Measurements from ENCODE around the gene CLCA1. TPM values are rescaled to one million over a fixed set of nuclear protein-coding genes. Genes with fewer than 3 reads are reported as not detected.

Gene CLCA1
- total RNA-seq, 2 experiments from 2014 or later: not detected

DNA sequence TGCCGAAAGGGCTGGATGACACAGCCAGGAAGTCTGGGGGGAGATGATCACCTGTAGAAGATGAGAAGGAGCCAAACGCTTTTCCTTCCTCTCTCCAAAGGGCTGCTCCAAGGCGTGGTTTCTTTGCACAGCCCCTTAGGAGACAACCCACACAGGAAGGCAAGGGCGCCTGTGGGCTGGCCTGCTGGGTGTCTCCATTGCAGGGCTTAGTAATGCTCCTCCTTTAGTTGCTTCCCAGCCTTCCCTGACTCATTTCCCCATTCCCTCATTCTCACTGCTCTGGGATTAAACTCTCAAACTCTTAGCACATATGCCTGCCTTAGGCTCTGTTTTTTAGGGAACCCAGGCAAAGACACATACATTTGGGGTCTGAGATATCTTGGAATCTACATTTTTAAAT, 1.7 kb upstream of the CLCA1 start:
- DNase-seq: no peak
- intact Hi-C loops (cut with micrococcal nuclease): no loop called here
- Mint-ChIP-seq H3K4me1 (ENCODE audit: low read depth) (no peaks in the 10 kb centered on the region), H3K9me3 (no peaks in the 10 kb centered on the region), H3K36me3 (ENCODE audit: low read depth) (no peaks in the 10 kb centered on the region), H3K4me3 (no peak overlapping the region), H3K27me3 (ENCODE audit: low read depth) (peaks cover 1% of the 10 kb centered on the region), H3K27ac (no peak overlapping the region)
- CTCF ChIA-PET: no interaction called here

- no peaks in the 10 kb centered on the region for H3K4me1 Mint-ChIP-seq (ENCODE audit: low read depth)
- no peak overlapping the region for H3K27ac Mint-ChIP-seq
- no peaks in the 10 kb centered on the region for H3K36me3 Mint-ChIP-seq (ENCODE audit: low read depth)
- intact Hi-C loops (cut with micrococcal nuclease): loop anchor here (10.0 kb wide), 1 partner anchor 214 kb away; no protein-coding TSS in a partner anchor
- no peak for DNase-seq
- peaks cover 1% of the 10 kb centered on the region for H3K27me3 Mint-ChIP-seq (ENCODE audit: low read depth)
- H3K9me3 Mint-ChIP-seq: no peaks in the 10 kb centered on the region
- no peak overlapping the region for H3K4me3 Mint-ChIP-seq
- CTCF ChIA-PET: interaction anchor here (0.9 kb wide), 1 partner anchor 25 kb away, joined by 3 read pairs; no protein-coding TSS in a partner anchor
Observed at GRCh38 chr1:86470859-86471258, 2.1 kb downstream of the CLCA1 start.

- Mint-ChIP-seq H3K9me3 (no peaks in the 10 kb centered on the region), H3K4me3 (no peak overlapping the region), H3K27me3 (ENCODE audit: low read depth) (peaks cover 1% of the 10 kb centered on the region), H3K4me1 (ENCODE audit: low read depth) (no peaks in the 10 kb centered on the region), H3K27ac (no peak overlapping the region), H3K36me3 (ENCODE audit: low read depth) (no peaks in the 10 kb centered on the region)
- no peak for DNase-seq
- intact Hi-C loops (cut with micrococcal nuclease): loop anchor here (10.0 kb wide), 1 partner anchor 214 kb away; no protein-coding TSS in a partner anchor
- CTCF ChIA-PET: no interaction called here
Observed at GRCh38 chr1:86471291-86471690, 2.6 kb downstream of the CLCA1 start.

DNA sequence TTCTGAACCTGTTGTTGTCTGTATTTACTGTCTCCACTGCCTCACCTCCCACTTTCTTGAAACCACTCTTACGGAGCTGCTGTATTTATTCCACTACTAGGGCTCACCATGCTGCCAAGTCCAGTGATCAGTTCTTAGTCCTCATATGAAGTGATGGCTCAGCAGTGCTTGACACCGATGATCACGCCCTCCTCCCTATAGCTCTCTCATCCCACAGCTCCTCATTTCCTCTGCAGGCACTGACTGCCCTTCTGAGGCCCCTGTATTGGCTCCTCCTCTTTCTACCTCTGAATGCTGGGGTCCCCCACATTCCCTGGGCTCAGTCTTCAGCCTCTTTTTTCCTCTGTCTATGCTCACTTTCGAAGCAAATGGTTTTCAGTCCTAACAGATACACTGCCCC, 3.4 kb downstream of the CLCA1 start:
- H3K27ac Mint-ChIP-seq: no peak overlapping the region
- intact Hi-C loops (cut with micrococcal nuclease): loop anchor here (10.0 kb wide), 1 partner anchor 213 kb away; no protein-coding TSS in a partner anchor
- CTCF ChIA-PET: interaction anchor here (0.6 to 1.9 kb wide), 5 partner anchors 10 to 178 kb away, joined by 3 to 11 read pairs (median 3); no protein-coding TSS in a partner anchor

GRCh38 chr1:86472767-86473166, 4.0 kb downstream of the CLCA1 start:
- no peaks in the 10 kb centered on the region for H3K36me3 Mint-ChIP-seq (ENCODE audit: low read depth)
- CTCF ChIA-PET: interaction anchor here (0.6 to 3.7 kb wide), 11 partner anchors 11 to 600 kb away, joined by 3 to 12 read pairs (median 4); no protein-coding TSS in a partner anchor
- intact Hi-C loops (cut with micrococcal nuclease): loop anchor here (10.0 kb wide), 1 partner anchor 212 kb away; no protein-coding TSS in a partner anchor
- DNase-seq: no peak
- H3K9me3 Mint-ChIP-seq: no peaks in the 10 kb centered on the region
- no peak overlapping the region for H3K4me3 Mint-ChIP-seq
- no peak overlapping the region for H3K27ac Mint-ChIP-seq
- no peaks in the 10 kb centered on the region for H3K4me1 Mint-ChIP-seq (ENCODE audit: low read depth)
- peaks cover 1% of the 10 kb centered on the region for H3K27me3 Mint-ChIP-seq (ENCODE audit: low read depth)

More for the DNA sequence above, 3.4 kb downstream of the CLCA1 start:
- Mint-ChIP-seq H3K9me3 (no peaks in the 10 kb centered on the region), H3K4me1 (ENCODE audit: low read depth) (no peaks in the 10 kb centered on the region), H3K4me3 (no peak overlapping the region), H3K27me3 (ENCODE audit: low read depth) (peaks cover 1% of the 10 kb centered on the region), H3K36me3 (ENCODE audit: low read depth) (no peaks in the 10 kb centered on the region)
- no peak for DNase-seq

- Mint-ChIP-seq H3K4me3 (no peak overlapping the region), H3K27me3 (ENCODE audit: low read depth) (no peaks in the 10 kb centered on the region), H3K36me3 (ENCODE audit: low read depth) (no peaks in the 10 kb centered on the region), H3K4me1 (ENCODE audit: low read depth) (no peaks in the 10 kb centered on the region), H3K27ac (no peak overlapping the region), H3K9me3 (no peaks in the 10 kb centered on the region)
- CTCF ChIA-PET: interaction anchor here (0.6 to 1.4 kb wide), 2 partner anchors 13 to 98 kb away, joined by 3 read pairs; no protein-coding TSS in a partner anchor
- intact Hi-C loops (cut with micrococcal nuclease): loop anchor here (10.0 kb wide), 1 partner anchor 208 kb away; no protein-coding TSS in a partner anchor
- no peak for DNase-seq
Observed at GRCh38 chr1:86477256-86477655, 8.5 kb downstream of the CLCA1 start.

DNA sequence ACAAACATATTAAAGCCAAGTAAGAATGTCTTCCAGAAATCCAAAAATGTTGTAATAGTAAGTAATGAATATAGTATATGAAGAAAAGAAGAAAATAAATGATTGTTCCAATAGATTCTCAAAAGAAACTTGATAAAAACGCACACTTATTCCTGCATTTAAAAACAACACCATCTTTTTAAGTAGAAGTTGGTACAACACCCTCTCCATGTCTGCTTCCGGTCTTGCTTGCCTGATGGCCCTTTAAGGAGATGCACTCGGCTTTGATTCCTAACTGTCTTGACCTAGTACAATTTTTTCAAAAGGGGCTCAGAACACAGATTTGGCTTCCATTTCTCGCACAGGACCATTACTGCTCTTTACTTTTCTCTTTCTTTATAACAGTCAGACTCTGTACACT, 9.0 kb downstream of the CLCA1 start:
- Mint-ChIP-seq H3K4me1 (ENCODE audit: low read depth) (no peaks in the 10 kb centered on the region), H3K36me3 (ENCODE audit: low read depth) (no peaks in the 10 kb centered on the region)
- CTCF ChIA-PET: interaction anchor here (1.4 kb wide), 1 partner anchor 98 kb away, joined by 3 read pairs; no protein-coding TSS in a partner anchor

DNA sequence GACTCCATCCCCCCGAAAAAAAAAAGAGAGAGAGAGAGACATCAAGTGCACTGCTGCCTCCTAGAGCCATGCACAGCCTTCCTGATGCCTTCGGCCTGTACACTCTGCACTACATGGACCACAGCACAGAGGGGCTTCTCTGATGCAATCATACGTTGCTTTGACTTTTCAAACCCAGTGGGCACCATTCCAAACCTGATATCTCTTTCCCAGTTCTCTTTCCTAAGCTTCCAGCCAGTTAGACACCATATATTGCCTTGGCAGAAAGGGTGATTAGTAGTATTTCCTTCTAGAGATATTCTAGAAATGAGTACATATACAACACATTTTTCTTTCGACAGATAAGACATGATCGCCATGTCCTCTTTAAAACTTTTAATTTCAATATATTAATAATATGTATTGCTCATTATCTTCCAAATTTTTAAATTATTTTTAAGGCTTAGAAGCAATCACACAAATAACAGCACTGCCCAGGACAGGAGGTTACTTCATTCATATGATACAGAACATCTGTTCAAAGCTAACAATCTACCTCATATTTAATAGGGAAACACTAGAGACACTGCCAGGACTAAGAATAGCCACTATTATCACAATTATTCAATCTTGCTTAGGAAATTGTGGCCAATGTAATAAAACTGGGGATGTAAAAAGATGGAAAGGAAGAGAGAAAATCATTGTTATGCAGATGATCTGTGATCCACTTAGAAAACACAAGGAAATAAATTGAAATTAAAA, 9.9 kb downstream of the CLCA1 start:
- Mint-ChIP-seq H3K36me3 (ENCODE audit: low read depth) (no peaks in the 10 kb centered on the region), H3K4me1 (ENCODE audit: low read depth) (no peaks in the 10 kb centered on the region), H3K27ac (no peak overlapping the region), H3K9me3 (no peaks in the 10 kb centered on the region), H3K27me3 (ENCODE audit: low read depth) (no peaks in the 10 kb centered on the region), H3K4me3 (no peak overlapping the region)
- intact Hi-C loops (cut with micrococcal nuclease): loop anchor here (10.0 kb wide), 1 partner anchor 206 kb away; no protein-coding TSS in a partner anchor
- DNase-seq: no peak
- CTCF ChIA-PET: no interaction called here

More for the DNA sequence above, 9.0 kb downstream of the CLCA1 start:
- Mint-ChIP-seq H3K4me3 (no peak overlapping the region), H3K27me3 (ENCODE audit: low read depth) (no peaks in the 10 kb centered on the region), H3K27ac (no peak overlapping the region), H3K9me3 (no peaks in the 10 kb centered on the region)
- intact Hi-C loops (cut with micrococcal nuclease): loop anchor here (10.0 kb wide), 1 partner anchor 207 kb away; no protein-coding TSS in a partner anchor
- no peak for DNase-seq

DNA sequence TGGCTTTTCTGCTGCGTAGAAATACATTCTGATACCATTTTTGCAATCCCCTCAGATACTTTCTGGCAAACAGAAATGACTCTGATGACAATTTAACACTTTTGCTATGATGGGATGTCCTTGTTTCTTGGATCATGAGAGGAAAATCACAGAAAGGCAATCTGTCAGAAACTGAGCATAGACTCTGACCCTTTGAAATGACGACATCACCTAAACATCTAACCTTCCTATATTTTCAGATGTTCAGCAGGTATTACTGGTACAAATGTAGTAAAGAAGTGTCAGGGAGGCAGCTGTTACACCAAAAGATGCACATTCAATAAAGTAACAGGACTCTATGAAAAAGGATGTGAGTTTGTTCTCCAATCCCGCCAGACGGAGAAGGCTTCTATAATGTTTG, 13.2 kb downstream of the CLCA1 start:
- H3K27me3 Mint-ChIP-seq (ENCODE audit: low read depth): no peaks in the 10 kb centered on the region
- no peak overlapping the region for H3K4me3 Mint-ChIP-seq
- DNase-seq: no peak
- CTCF ChIA-PET: interaction anchor here (1.0 kb wide), 1 partner anchor 11 kb away, joined by 3 read pairs; no protein-coding TSS in a partner anchor
- H3K36me3 Mint-ChIP-seq (ENCODE audit: low read depth): no peaks in the 10 kb centered on the region
- H3K27ac Mint-ChIP-seq: no peak overlapping the region
- H3K9me3 Mint-ChIP-seq: no peaks in the 10 kb centered on the region
- intact Hi-C loops (cut with micrococcal nuclease): no loop called here
- no peaks in the 10 kb centered on the region for H3K4me1 Mint-ChIP-seq (ENCODE audit: low read depth)

- Mint-ChIP-seq H3K4me1 (ENCODE audit: low read depth) (no peaks in the 10 kb centered on the region), H3K9me3 (no peaks in the 10 kb centered on the region), H3K27ac (no peak overlapping the region), H3K36me3 (ENCODE audit: low read depth) (no peaks in the 10 kb centered on the region), H3K4me3 (no peak overlapping the region), H3K27me3 (ENCODE audit: low read depth) (no peaks in the 10 kb centered on the region)
- CTCF ChIA-PET: interaction anchor here (0.9 to 6.7 kb wide), 4 partner anchors 12 to 17 kb away, joined by 3 to 55 read pairs (median 4); no protein-coding TSS in a partner anchor
- intact Hi-C loops (cut with micrococcal nuclease): no loop called here
- no peak for DNase-seq
Observed at GRCh38 chr1:86487131-86487810, 18.5 kb downstream of the CLCA1 start.

DNA sequence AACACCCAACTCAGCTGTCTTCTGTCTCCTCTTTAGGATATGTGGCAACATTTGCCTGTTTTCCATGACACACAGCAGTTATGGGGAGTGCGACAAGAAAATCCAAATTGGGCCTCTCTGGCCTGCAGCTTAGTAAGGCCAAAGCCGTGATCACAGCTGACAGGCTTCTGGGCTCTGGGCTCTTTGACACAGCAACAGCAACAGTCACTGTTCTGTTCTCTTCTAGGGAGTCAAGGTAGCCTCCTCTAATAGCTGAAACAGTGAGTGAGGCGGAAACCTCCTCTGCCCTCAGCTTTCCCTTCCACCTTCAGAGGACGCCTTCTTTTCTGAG, 19.0 kb downstream of the CLCA1 start:
- Mint-ChIP-seq H3K9me3 (no peaks in the 10 kb centered on the region), H3K27me3 (ENCODE audit: low read depth) (no peaks in the 10 kb centered on the region), H3K4me3 (no peak overlapping the region), H3K27ac (no peak overlapping the region), H3K36me3 (ENCODE audit: low read depth) (no peaks in the 10 kb centered on the region), H3K4me1 (ENCODE audit: low read depth) (no peaks in the 10 kb centered on the region)
- no peak for DNase-seq
- intact Hi-C loops (cut with micrococcal nuclease): no loop called here
- CTCF ChIA-PET: interaction anchor here (0.9 to 6.7 kb wide), 3 partner anchors 13 to 17 kb away, joined by 3 to 55 read pairs (median 6); no protein-coding TSS in a partner anchor

- H3K27me3 Mint-ChIP-seq (ENCODE audit: low read depth): no peaks in the 10 kb centered on the region
- intact Hi-C loops (cut with micrococcal nuclease): no loop called here
- H3K4me1 Mint-ChIP-seq (ENCODE audit: low read depth): no peaks in the 10 kb centered on the region
- no peak overlapping the region for H3K4me3 Mint-ChIP-seq
- CTCF ChIA-PET: interaction anchor here (0.6 to 6.7 kb wide), 6 partner anchors 11 to 230 kb away, joined by 3 to 55 read pairs (median 4); partner anchors contain the start of gene SH3GLB1
- H3K36me3 Mint-ChIP-seq (ENCODE audit: low read depth): no peaks in the 10 kb centered on the region
- H3K27ac Mint-ChIP-seq: no peak overlapping the region
- DNase-seq: no peak
- H3K9me3 Mint-ChIP-seq: no peaks in the 10 kb centered on the region
Observed at GRCh38 chr1:86489242-86489878, 20.6 kb downstream of the CLCA1 start.

Measured in activated naive CD4-positive, alpha-beta T cell treated with anti-CD3 and anti-CD28 coated beads for 36 hours (primary cell).